IPS-15b (cell line): Measurements from ENCODE around the gene PALMD.

Source experiments
- H3K27me3 ChIP-seq: one replicate; pipeline ENCODE4 v1.6.1; 2013; ENCODE audit warnings: low read length; ENCODE audit not compliant: control insufficient read depth, insufficient read depth
- H3K36me3 ChIP-seq: one replicate; pipeline ENCODE4 v1.6.1; 2013; ENCODE audit warnings: low read length; ENCODE audit not compliant: control insufficient read depth, insufficient read depth
- H3K4me1 ChIP-seq: one replicate; pipeline ENCODE4 v1.6.1; 2013; ENCODE audit warnings: mild to moderate bottlenecking, low read length; ENCODE audit not compliant: control insufficient read depth, insufficient read depth
- H3K4me3 ChIP-seq: one replicate; pipeline ENCODE4 v1.5.1; 2013; ENCODE audit warnings: low read depth, low read length
- H3K9ac ChIP-seq: one replicate; pipeline ENCODE4 v1.6.1; 2013; ENCODE audit warnings: low read depth, mild to moderate bottlenecking, low read length
- H3K9me3 ChIP-seq: one replicate; pipeline ENCODE4 v1.6.1; 2013; ENCODE audit warnings: mild to moderate bottlenecking, low read length; ENCODE audit not compliant: control insufficient read depth, insufficient read depth

Gene PALMD

DNA sequence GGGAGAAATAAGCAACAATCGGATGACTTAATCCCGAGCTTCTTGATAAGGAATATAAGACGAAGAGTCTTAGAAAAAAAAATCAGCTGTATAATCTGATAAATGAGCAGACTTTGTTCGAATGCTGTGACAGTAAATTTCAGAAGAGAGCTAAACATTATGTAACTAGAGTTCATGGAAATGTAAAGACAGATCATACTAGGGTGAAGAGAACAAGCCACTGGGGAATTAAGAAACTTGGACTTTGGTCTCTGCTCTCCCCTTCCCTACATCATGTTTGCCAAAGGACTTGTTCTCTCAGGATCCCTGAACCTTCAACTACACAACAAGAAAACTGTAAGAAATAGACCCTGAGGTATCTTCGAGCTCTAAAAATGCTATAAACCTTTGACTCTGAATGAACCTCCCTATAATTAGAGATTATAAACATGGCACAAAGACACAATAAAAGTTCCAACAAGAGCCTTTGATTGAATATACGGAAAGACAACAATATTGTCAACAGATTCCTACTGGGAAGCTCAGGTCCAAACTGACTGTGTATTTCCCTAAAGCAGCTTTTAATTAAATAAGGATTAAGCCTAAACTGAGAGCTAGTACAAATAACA lies 93.0 kb downstream of the PALMD start:
- no peaks in the 10 kb centered on the region for H3K36me3 ChIP-seq
- no peaks in the 10 kb centered on the region for H3K9me3 ChIP-seq
- no peak overlapping the region for H3K4me3 ChIP-seq
- H3K27me3 ChIP-seq, result no peaks in the 10 kb centered on the region
- H3K9ac ChIP-seq, result no peak overlapping the region
- H3K4me1 ChIP-seq, result no peaks in the 10 kb centered on the region

DNA sequence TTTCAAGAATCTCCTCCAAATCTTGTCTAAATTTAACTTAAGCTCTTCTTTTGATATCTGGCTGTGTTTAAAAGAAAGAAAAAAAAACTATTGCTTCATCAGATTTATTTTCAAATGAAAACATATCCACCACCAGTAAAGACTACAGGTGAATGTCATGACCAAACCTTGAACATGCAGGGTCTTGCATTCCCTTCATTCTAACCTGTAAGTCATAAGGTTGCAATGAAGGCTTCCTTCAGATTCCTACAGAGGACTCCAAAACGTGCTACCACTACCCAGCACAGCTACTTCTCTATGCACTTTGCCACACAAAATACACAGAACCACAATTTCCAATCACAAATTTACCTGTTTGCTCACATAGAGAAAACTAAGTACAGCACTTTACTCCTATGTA lies 94.2 kb downstream of the PALMD start:
- H3K4me3 ChIP-seq, result no peak overlapping the region
- H3K9me3 ChIP-seq, result no peaks in the 10 kb centered on the region
- H3K36me3 ChIP-seq, result no peaks in the 10 kb centered on the region
- H3K9ac ChIP-seq, result no peak overlapping the region
- no peaks in the 10 kb centered on the region for H3K4me1 ChIP-seq
- no peaks in the 10 kb centered on the region for H3K27me3 ChIP-seq
